ENCODE results near the gene DENND4A.
"Not testable (repeated sequence)": the region's sequence is repeated elsewhere in the genome, so short reads cannot be mapped to it uniquely, and the experiment has no call there.

The DENND4A gene

GRCh38 chr15:65789105-65789504 lies 3.0 kb downstream of the DENND4A start:
- no peak for DNase-seq (ENCODE audit: low spot score)

GRCh38 chr15:65787260-65787659 lies 4.8 kb downstream of the DENND4A start:
- no peak for DNase-seq (ENCODE audit: low spot score)

GRCh38 chr15:65785151-65785550 lies 6.9 kb downstream of the DENND4A start:
- no peak for DNase-seq (ENCODE audit: low spot score)

GRCh38 chr15:65783872-65784271 lies 8.2 kb downstream of the DENND4A start:
- DNase-seq (ENCODE audit: low spot score) = no peak

GRCh38 chr15:65782096-65782495 lies 10.0 kb downstream of the DENND4A start:
- DNase-seq (ENCODE audit: low spot score) = no peak

GRCh38 chr15:65778701-65779100 lies 13.4 kb downstream of the DENND4A start:
- not testable (repeated sequence) for DNase-seq (ENCODE audit: low spot score)

GRCh38 chr15:65778269-65778668 lies 13.8 kb downstream of the DENND4A start:
- no peak for DNase-seq (ENCODE audit: low spot score)

GRCh38 chr15:65777843-65778242 lies 14.2 kb downstream of the DENND4A start:
- DNase-seq (ENCODE audit: low spot score) = no peak

GRCh38 chr15:65777053-65777452 lies 15.0 kb downstream of the DENND4A start:
- no peak for DNase-seq (ENCODE audit: low spot score)

- DNase-seq (ENCODE audit: low spot score) = no peak
Measured at GRCh38 chr15:65773386-65774111, 18.5 kb downstream of the DENND4A start.

GRCh38 chr15:65772930-65773329 lies 19.2 kb downstream of the DENND4A start:
- no peak for DNase-seq (ENCODE audit: low spot score)

GRCh38 chr15:65771870-65772269 lies 20.2 kb downstream of the DENND4A start:
- DNase-seq (ENCODE audit: low spot score) = no peak

GRCh38 chr15:65769482-65769881 lies 22.6 kb downstream of the DENND4A start:
- no peak for DNase-seq (ENCODE audit: low spot score)

- peak; percentile 37 for DNase-seq (ENCODE audit: low spot score)
Measured at GRCh38 chr15:65767895-65768294, 24.2 kb downstream of the DENND4A start.

GRCh38 chr15:65767264-65767595 lies 24.9 kb downstream of the DENND4A start:
- DNase-seq (ENCODE audit: low spot score) = no peak

GRCh38 chr15:65766422-65767263 lies 25.4 kb downstream of the DENND4A start:
- no peak for DNase-seq (ENCODE audit: low spot score)

GRCh38 chr15:65765106-65765505 lies 27.0 kb downstream of the DENND4A start:
- DNase-seq (ENCODE audit: low spot score) = no peak

- no peak for DNase-seq (ENCODE audit: low spot score)
Measured at GRCh38 chr15:65762914-65763787, 28.9 kb downstream of the DENND4A start.

- DNase-seq (ENCODE audit: low spot score) = no peak
Measured at GRCh38 chr15:65762399-65762798, 29.7 kb downstream of the DENND4A start.

- DNase-seq (ENCODE audit: low spot score) = no peak
Measured at GRCh38 chr15:65761210-65761926, 30.7 kb downstream of the DENND4A start.

- DNase-seq (ENCODE audit: low spot score) = no peak
Measured at GRCh38 chr15:65759441-65759840, 32.7 kb downstream of the DENND4A start.

- no peak for DNase-seq (ENCODE audit: low spot score)
Measured at GRCh38 chr15:65758242-65758641, 33.9 kb downstream of the DENND4A start.
